Heart left ventricle (tissue), 13 donors: ENCODE measurements around the gene PHTF1.

Experiments used
- POLR2A ChIP-seq, 2 donors: fragments of 450-650 bp; IDR thresholded peaks; one replicate each; pipeline ENCODE4 v1.6.1; 2017; ENCODE audit warnings: antibody characterized with exemption in 2 of 2, mild to moderate bottlenecking in 2 of 2, moderate library complexity in 2 of 2
- TF ChIP-seq, protein P1 (sequence below), 12 donors: fragments of 200-600 bp; sonication (generic) in 4 of 12; IDR thresholded peaks; one replicate each; pipeline versions ENCODE4 v1.5.0 to v1.8.0; 2018 to 2022; ENCODE audit warnings: antibody characterized with exemption in 12 of 12, mild to moderate bottlenecking in 5 of 12
- donor health status: ischemic (EF 13 %, LVEDD 7.1; RV severe dilation, severe dysfunction).
- donor health status: DM: no; HTN: yes; CAD: no.
- donor health status: DM: no; HTN: no; CAD: no.
- donor health status: ischemic (EF 25% LVEDD 6.9; RV normal size, moderate dysfunction).
- donor health status: ischemic (EF 25% LVEDD 5.7; RV mildly dilated, moderate dysfunction).
- donor health status: ischemic (EF 35%, LVEDD 5.7; RV mildly dilated, moderate dysfunction).
- donor health status: nonischemic (EF 11% LVEDD 7.7; RV severe dilation, severe dysfunction).
- donor health status: DM: yes; HTN: yes; CAD: no.
- donor health status: PGD.
- donor health status: ischemic (EF 29% LVEDD 5.4; RV normal size, mild dysfunction).
- donor health status: nonischemic (EF 23%, LVEDD 6.1; RV moderate dilation, normal function).

DNA sequence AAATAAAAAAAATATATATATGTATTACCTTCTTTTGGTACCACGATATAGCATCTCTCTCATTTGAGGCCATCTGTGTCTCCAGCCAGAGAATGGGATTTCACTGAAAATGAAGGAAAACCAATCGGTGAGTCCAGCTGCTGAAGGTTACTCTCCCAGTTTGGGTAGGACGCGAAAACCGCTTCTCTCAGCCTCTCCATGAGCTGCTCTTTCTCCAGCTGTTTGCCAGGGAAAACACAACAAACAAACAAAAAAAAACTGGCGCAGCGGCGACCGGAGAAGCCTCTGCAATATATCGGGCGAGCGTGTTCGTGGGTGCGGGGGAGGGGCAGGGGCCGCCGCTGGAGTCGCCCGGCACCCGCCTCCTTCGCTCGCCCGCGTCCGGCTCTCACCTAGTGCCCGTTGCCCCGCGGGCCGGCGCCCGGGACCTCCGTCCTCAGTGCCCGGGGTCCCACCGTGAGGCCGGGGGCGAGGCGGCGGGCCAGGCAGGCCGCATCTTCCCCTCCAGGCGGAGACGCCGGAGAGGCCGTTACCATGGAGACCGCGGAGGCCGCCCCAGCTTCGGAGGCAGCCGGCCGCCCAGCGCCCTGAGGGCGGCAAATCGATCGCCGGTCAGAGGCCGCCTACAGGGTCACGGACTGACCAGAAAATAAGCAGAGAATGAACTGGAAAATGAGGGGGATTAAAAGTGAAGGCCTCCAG, 504 bp downstream of the PHTF1 start:
- TF ChIP-seq, protein P1, sequence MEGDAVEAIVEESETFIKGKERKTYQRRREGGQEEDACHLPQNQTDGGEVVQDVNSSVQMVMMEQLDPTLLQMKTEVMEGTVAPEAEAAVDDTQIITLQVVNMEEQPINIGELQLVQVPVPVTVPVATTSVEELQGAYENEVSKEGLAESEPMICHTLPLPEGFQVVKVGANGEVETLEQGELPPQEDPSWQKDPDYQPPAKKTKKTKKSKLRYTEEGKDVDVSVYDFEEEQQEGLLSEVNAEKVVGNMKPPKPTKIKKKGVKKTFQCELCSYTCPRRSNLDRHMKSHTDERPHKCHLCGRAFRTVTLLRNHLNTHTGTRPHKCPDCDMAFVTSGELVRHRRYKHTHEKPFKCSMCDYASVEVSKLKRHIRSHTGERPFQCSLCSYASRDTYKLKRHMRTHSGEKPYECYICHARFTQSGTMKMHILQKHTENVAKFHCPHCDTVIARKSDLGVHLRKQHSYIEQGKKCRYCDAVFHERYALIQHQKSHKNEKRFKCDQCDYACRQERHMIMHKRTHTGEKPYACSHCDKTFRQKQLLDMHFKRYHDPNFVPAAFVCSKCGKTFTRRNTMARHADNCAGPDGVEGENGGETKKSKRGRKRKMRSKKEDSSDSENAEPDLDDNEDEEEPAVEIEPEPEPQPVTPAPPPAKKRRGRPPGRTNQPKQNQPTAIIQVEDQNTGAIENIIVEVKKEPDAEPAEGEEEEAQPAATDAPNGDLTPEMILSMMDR (IDR thresholded peaks at IDR 0.05), result peak in 1 of 12 donors; percentile 9
- TF ChIP-seq POLR2A (IDR thresholded peaks at IDR 0.05), result no peak
